GM13976 (cell line): ENCODE data around the gene BRSK1.
A peak's percentile ranks its signal among the peaks of the same experiment; 100 is the strongest.

Source experiments
- DNase-seq: peaks from one replicate; pipeline ENCODE4 v3.0.0; 2012; ENCODE audit warnings: low spot score
- CTCF ChIP-seq: IDR thresholded peaks from 2 replicates; pipeline ENCODE4 v1.5.1; 2012; ENCODE audit warnings: borderline replicate concordance, mild to moderate bottlenecking; ENCODE audit not compliant: insufficient read depth; ENCODE audit errors: extremely low read depth, missing control alignments, control extremely low read depth
- in situ Hi-C: fragments of 300-500 bp; cut with MboI; formaldehyde crosslinking; loops from one replicate; pipeline ENCODE4 v1.12.0; 2022; ENCODE audit warnings: low sequenced_read_pairs, mixed read lengths, inconsistent platforms; ENCODE audit not compliant: unreplicated experiment

Gene BRSK1

DNA sequence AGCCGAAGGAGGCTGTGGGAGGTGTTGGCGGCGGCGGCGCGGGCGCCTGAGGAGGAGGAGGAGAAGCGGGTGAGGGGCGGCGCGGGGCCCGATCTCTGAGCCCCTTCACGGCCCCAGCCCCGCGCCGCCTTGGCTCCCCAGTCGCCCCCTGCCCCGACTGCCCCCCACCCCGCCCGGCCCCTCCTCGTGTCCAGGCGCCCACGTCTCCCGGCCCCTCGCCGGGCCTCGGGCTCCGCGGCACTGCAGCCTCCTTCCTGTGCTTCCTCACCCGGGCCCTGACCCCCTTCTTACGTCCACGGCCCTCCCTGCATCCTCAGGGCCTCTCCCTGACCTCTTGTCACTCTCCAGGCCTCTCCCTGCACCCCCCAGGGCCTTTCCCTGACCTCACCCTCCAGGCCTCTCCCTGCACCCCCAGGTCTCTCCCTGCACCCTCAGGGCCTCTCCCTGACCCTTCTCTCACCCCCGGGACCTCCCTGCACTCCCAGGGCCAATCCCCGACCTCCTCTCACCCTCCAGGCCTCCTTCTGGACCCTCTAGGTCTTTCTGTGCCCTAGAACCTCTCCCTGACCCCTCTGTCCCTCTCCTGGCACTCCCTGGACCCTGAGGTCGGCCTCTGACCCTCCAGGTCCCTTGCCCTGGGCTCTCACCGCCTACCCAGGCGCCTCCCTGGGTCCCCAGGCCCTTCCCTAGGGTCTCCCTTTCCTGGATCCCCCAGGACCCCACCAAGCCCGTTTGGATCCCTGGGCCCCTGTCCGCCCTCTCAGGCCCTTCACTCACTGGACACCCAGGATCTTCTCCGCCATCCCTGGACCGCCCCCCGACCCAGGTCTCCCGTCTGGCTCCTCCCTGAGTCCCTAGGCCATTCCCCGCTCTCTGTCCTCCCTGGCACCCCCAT is 56.3 kb downstream of the BRSK1 start:
- in situ Hi-C loops, result no loop called here
- no peak for TF ChIP-seq CTCF
- DNase-seq, result peak; percentile 62

DNA sequence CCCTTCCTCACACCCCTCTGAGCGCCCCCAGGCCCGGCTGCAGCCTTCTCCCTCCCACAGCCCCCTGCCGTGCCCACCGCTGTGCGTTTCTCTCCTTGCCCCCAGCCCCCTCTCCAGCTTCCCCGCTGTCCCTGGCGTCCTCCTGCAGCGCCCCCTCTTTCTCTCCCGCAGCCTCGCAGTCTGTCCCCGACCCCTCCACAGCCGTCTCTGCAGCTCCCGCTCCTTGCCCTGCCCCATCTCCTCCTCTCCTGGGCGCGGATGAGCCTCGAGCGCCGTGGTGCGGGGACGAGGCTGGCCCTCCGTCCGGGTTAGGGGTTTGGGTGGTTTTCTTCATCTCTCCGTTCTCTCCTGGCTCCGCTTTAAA is 57.0 kb downstream of the BRSK1 start:
- DNase-seq, result no peak
- in situ Hi-C loops, result no loop called here
- no peak for TF ChIP-seq CTCF

DNA sequence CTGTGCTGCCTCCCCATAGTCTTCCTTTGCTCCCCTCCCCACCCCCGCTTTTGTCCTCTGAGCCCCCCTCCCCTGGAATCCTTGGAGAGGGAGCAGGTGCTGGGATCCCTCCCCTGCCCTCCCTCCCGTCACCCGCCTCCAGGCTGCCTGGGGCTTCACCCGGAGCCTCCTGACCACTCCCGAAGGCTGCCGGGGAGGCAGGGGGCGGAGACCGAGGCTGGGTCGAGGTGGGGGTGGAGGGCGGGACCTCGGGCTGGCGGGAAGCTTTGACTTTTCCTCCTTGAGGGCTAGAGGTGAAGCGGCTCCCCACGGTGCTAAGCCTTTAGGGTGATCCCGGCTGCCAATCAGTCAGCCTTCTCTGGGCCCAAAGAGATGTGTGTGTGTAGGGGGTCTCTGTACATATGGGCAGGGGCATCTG is 57.4 kb downstream of the BRSK1 start:
- DNase-seq, result peak; percentile 94
- no peak for TF ChIP-seq CTCF
- in situ Hi-C loops, result no loop called here

DNA sequence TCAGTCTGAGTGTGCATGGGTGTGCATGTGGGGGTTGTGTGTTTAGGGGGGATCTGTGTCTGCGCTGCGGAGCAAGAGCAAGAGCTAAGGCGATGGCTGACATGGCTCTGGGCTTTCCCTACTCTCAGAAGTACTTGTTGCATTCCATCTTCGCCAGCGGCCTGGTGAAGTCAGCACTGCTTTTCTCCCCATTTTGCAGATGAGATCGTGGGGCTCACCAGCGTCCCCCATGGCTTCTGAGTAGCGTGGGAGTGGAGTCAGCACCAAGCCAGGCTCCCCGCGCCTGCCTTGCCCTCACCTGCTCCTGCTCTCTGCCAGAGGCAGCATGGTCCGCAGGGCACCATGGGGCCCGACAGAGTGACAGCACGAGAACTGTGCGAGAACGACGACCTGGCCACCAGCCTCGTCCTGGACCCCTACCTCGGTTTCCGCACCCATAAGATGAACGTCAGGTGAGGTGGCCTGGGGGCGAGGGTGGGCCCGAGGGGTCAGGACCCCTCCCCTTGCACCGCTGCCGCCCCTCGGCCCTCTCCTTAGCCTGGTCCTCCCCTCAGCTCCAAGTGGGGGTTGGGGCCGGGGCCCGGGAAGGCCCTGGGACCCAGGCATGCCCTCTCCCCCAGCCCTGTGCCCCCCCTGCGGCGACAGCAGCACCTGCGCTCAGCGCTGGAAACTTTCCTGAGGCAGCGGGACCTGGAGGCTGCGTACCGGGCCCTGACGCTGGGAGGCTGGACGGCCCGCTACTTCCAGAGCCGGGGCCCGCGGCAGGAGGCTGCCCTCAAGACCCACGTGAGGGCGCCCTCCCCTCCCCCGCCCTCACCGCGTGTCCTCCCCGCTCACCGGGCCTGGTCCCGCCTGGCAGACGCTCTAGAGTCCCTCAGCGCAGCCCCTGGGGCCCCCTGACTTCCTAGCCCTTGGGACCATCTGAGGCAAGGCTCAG is 58.1 kb downstream of the BRSK1 start:
- no peak for TF ChIP-seq CTCF
- no peak for DNase-seq
- in situ Hi-C loops, result no loop called here

GRCh38 chr19:55344444-55344843 is 60.6 kb downstream of the BRSK1 start:
- DNase-seq, result no peak
- in situ Hi-C loops, result no loop called here
- no peak for TF ChIP-seq CTCF

DNA sequence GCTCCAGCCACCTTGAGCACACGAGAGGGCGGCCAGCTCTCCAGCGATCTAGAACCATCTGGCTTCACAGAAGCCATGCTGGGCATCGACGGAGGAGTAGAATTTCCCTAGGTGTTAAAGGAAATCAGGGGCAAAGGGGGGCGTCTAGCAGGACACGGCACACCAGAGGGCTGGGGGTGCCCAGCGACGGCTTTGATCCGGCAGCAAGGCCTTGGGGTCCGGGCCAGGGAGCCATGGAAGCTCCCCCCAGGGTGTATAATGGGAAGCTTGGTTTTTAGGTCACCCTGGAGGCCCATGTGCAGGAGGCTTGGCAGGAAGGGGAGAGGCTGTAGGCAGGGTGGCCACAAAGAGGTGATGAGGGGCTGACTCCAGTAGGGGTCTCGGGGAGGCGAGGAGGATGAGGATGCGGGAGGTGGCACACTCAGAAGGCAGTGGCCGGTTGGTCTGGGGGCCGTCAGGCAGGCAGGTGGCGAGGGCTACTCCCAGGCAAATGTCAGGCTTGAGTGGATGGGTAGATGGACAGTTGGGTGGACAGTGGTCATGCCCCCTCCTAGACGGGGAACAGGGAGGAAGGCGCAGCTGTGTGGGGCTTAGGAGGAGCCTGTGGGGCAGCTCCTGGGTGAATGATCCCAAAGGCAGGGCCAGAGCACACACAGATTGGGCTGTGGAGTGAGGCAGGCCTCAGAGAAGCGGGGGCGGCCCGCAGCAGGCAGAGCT is 61.5 kb downstream of the BRSK1 start:
- TF ChIP-seq CTCF, result no peak
- no peak for DNase-seq
- in situ Hi-C loops, result no loop called here
